WTC11 (cell line): ENCODE results near the gene FGFBP2. TPM values are rescaled to one million over a fixed set of nuclear protein-coding genes. Genes with fewer than 3 reads are reported as not detected.

Experiments used
- ATAC-seq: fragments of 200-7000 bp; cut with Tn5 transposase; 2 replicates; pipeline ENCODE4 v1.10.0; 2021; ENCODE audit warnings: mild to moderate bottlenecking, moderate library complexity
- CTCF ChIA-PET: fragments of 300-600 bp; sonication (Branson Sonifier 250); formaldehyde crosslinking; loops from one replicate; lab custom pipeline; 2021; ENCODE audit warnings: antibody characterized with exemption; lab: Charles Lee
- POLR2A ChIA-PET: fragments of 350-600 bp; sonication (Branson Sonifier 250); formaldehyde crosslinking; loops from one replicate; lab custom pipeline; 2021; ENCODE audit warnings: antibody characterized with exemption; lab: Charles Lee
- DNase-seq: peaks from one replicate; pipeline ENCODE4 v3.0.0; 2021; ENCODE audit warnings: low spot score
- H3K27ac Mint-ChIP-seq: 2 replicates; pipeline ENCODE4 v1.8.0; 2021; ENCODE audit warnings: mixed read lengths
- H3K27me3 Mint-ChIP-seq: 2 replicates; pipeline ENCODE4 v1.8.0; 2021; ENCODE audit warnings: low read depth, mild to moderate bottlenecking, moderate library complexity, mixed read lengths
- H3K36me3 Mint-ChIP-seq: 2 replicates; pipeline ENCODE4 v1.8.0; 2021; ENCODE audit warnings: mixed read lengths
- H3K4me1 Mint-ChIP-seq: 2 replicates; pipeline ENCODE4 v1.8.0; 2022; ENCODE audit warnings: mixed read lengths
- H3K4me3 Mint-ChIP-seq: 2 replicates; pipeline ENCODE4 v1.8.0; 2021; ENCODE audit warnings: mild to moderate bottlenecking, moderate library complexity, mixed read lengths
- H3K9me3 Mint-ChIP-seq: 2 replicates; pipeline ENCODE4 v1.8.0; 2021; ENCODE audit warnings: mixed read lengths
- ATF1 ChIP-seq: sonication (generic); formaldehyde crosslinking; IDR thresholded peaks from 2 replicates; pipeline ENCODE4 v1.8.1; 2023; ENCODE audit warnings: mild to moderate bottlenecking, moderate library complexity, missing genetic modification reagents
- ATF2 ChIP-seq: sonication (generic); formaldehyde crosslinking; IDR thresholded peaks from 2 replicates; pipeline ENCODE4 v1.8.1; 2022; ENCODE audit warnings: low read depth, missing genetic modification reagents, borderline replicate concordance
- E2F5 ChIP-seq: sonication (generic); formaldehyde crosslinking; IDR thresholded peaks from 2 replicates; pipeline ENCODE4 v1.8.1; 2022; ENCODE audit warnings: mild to moderate bottlenecking, moderate library complexity, missing genetic modification reagents
- ERG ChIP-seq: fragments of 250-450 bp; sonication (Bioruptor Pico); IDR thresholded peaks from 2 replicates; pipeline ENCODE4 v1.8.0; 2021; ENCODE audit warnings: mild to moderate bottlenecking
- ESRRA ChIP-seq: sonication (generic); formaldehyde crosslinking; IDR thresholded peaks from 2 replicates; pipeline ENCODE4 v1.8.1; 2022; ENCODE audit warnings: mild to moderate bottlenecking, missing genetic modification reagents, borderline replicate concordance
- FOXJ3 ChIP-seq: sonication (generic); formaldehyde crosslinking; IDR thresholded peaks from 2 replicates; pipeline ENCODE4 v1.9.0; 2021; ENCODE audit warnings: missing genetic modification reagents, mild to moderate bottlenecking, borderline replicate concordance
- FOXK1 ChIP-seq: sonication (generic); formaldehyde crosslinking; IDR thresholded peaks from 2 replicates; pipeline ENCODE4 v1.8.0; 2022; ENCODE audit warnings: mild to moderate bottlenecking, moderate library complexity, missing genetic modification reagents
- FOXP1 ChIP-seq: sonication (generic); formaldehyde crosslinking; IDR thresholded peaks from 2 replicates; pipeline ENCODE4 v1.8.0; 2022; ENCODE audit warnings: missing genetic modification reagents, mild to moderate bottlenecking, moderate library complexity, borderline replicate concordance
- HMGA2 ChIP-seq: fragments of 250-450 bp; sonication (Bioruptor Pico); IDR thresholded peaks from 2 replicates; pipeline ENCODE4 v1.4.0; 2021; ENCODE audit warnings: mild to moderate bottlenecking, moderate library complexity
- IRF2 ChIP-seq: sonication (generic); formaldehyde crosslinking; IDR thresholded peaks from 2 replicates; pipeline ENCODE4 v1.8.0; 2022; ENCODE audit warnings: low read depth, missing genetic modification reagents, borderline replicate concordance
- JAZF1 ChIP-seq: fragments of 250-450 bp; sonication (Bioruptor Pico); IDR thresholded peaks from 2 replicates; pipeline ENCODE4 v1.9.0; 2021; ENCODE audit warnings: moderate library complexity, mild to moderate bottlenecking, inconsistent platforms
- KAT7 ChIP-seq: sonication (generic); formaldehyde crosslinking; IDR thresholded peaks from 2 replicates; pipeline ENCODE4 v1.8.1; 2023; ENCODE audit warnings: missing genetic modification reagents, mild to moderate bottlenecking, borderline replicate concordance
- PREB ChIP-seq: sonication (generic); formaldehyde crosslinking; IDR thresholded peaks from 2 replicates; pipeline ENCODE4 v1.8.1; 2022; ENCODE audit warnings: mild to moderate bottlenecking, missing genetic modification reagents, moderate library complexity, borderline replicate concordance
- PRRX2 ChIP-seq: fragments of 250-450 bp; sonication (Bioruptor Pico); IDR thresholded peaks from 2 replicates; pipeline ENCODE4 v1.8.0; 2021; ENCODE audit warnings: mild to moderate bottlenecking
- RORB ChIP-seq: fragments of 250-450 bp; sonication (Bioruptor Pico); IDR thresholded peaks from 2 replicates; pipeline ENCODE4 v1.9.0; 2021; ENCODE audit warnings: mild to moderate bottlenecking
- STAT6 ChIP-seq: sonication (generic); formaldehyde crosslinking; conservative IDR thresholded peaks from 2 replicates; pipeline ENCODE4 v1.8.1; 2023; ENCODE audit warnings: mild to moderate bottlenecking, low read depth, missing genetic modification reagents, moderate library complexity
- ZMAT4 ChIP-seq: fragments of 250-450 bp; sonication (Bioruptor Pico); IDR thresholded peaks from 2 replicates; pipeline ENCODE4 v1.9.0; 2021; ENCODE audit warnings: mild to moderate bottlenecking
- ZNF138 ChIP-seq: sonication (generic); formaldehyde crosslinking; conservative IDR thresholded peaks from 2 replicates; pipeline ENCODE4 v1.8.1; 2022; ENCODE audit warnings: mild to moderate bottlenecking, moderate library complexity, missing genetic modification reagents
- ZNF219 ChIP-seq: sonication (generic); formaldehyde crosslinking; IDR thresholded peaks from 2 replicates; pipeline ENCODE4 v1.8.0; 2023; ENCODE audit warnings: missing genetic modification reagents, mild to moderate bottlenecking, borderline replicate concordance
- ZNF532 ChIP-seq: fragments of 250-450 bp; sonication (Bioruptor Pico); IDR thresholded peaks from 2 replicates; pipeline ENCODE4 v1.9.0; 2021; ENCODE audit warnings: mild to moderate bottlenecking, borderline replicate concordance
- total RNA-seq: library from RNA; stranded (reverse); gene quantifications from 3 replicates; pipeline ENCODE4 v1.2.3, GENCODE V29; 2021
- TF ChIP-seq, protein P1 (sequence below): sonication (generic); formaldehyde crosslinking; IDR thresholded peaks from 2 replicates; pipeline ENCODE4 v1.8.1; 2022; ENCODE audit warnings: missing genetic modification reagents, borderline replicate concordance

The FGFBP2 gene
- total RNA-seq, 1 experiment from 2014 or later: 0.24 TPM

DNA sequence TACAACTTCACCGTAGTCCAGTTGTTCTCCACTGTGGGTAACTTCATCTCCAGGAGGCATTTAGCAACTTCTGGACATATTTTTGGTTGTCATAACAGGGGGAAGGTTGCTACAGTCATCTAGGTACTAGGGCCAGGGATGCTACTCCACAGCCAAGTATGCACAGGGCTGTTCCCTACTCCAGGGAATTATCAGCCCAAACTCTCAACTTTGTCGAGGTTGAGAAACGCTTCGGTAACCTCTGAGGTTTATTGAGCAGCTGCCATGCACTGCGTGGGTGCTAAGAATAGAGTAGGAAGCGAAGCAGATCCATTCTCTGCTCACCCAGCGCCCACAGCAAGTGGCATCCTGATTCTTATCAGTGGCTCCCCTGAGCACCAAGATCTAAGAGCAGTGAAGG, 32.7 kb downstream of the FGFBP2 start (continued):
- TF ChIP-seq, protein P1, sequence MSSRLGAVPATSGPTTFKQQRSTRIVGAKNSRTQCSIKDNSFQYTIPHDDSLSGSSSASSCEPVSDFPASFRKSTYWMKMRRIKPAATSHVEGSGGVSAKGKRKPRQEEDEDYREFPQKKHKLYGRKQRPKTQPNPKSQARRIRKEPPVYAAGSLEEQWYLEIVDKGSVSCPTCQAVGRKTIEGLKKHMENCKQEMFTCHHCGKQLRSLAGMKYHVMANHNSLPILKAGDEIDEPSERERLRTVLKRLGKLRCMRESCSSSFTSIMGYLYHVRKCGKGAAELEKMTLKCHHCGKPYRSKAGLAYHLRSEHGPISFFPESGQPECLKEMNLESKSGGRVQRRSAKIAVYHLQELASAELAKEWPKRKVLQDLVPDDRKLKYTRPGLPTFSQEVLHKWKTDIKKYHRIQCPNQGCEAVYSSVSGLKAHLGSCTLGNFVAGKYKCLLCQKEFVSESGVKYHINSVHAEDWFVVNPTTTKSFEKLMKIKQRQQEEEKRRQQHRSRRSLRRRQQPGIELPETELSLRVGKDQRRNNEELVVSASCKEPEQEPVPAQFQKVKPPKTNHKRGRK (CRISPR knock-in tag): no peak
- TF ChIP-seq JAZF1 (CRISPR knock-in tag) (no peak), FOXJ3 (CRISPR knock-in tag) (no peak), IRF2 (no peak), ERG (CRISPR knock-in tag) (no peak), FOXP1 (CRISPR knock-in tag) (no peak), PREB (CRISPR knock-in tag) (no peak), KAT7 (CRISPR knock-in tag) (no peak), STAT6 (no peak), ATF2 (CRISPR knock-in tag) (no peak)

DNA sequence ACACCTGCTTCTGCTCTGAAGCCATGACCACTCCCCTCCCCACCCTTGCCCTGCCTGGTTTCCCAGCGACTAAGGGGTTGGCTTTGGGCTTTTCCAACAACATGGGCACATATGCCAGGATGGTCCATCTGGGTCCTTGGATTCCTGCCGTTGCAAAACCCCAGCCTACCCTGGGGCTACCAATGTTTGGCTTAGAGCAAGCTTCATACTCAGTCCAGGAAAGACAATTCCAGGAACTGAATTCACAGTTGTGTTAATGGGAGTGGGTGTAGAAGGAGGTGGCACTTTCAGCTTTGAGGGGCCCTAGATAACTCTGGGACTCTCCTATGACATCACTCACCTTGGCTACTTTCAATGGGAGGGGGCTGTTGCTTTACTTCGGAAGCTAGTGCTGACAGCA, 33.4 kb downstream of the FGFBP2 start:
- H3K9me3 Mint-ChIP-seq: no peaks in the 10 kb centered on the region
- H3K4me3 Mint-ChIP-seq: no peak overlapping the region
- no peak for DNase-seq
- ChIA-PET CTCF (interaction anchor here (0.8 to 2.1 kb wide), 4 partner anchors 27 to 47 kb away, joined by 3 to 7 read pairs (median 4); no protein-coding TSS in a partner anchor), POLR2A (no interaction called here)
- no peaks in the 10 kb centered on the region for H3K36me3 Mint-ChIP-seq
- ATAC-seq: no peak
- no peak overlapping the region for H3K27ac Mint-ChIP-seq
- no peaks in the 10 kb centered on the region for H3K27me3 Mint-ChIP-seq
- H3K4me1 Mint-ChIP-seq: no peaks in the 10 kb centered on the region
- TF ChIP-seq ZNF532: no peak
- TF ChIP-seq RORB (CRISPR knock-in tag): no peak
- no peak for TF ChIP-seq FOXK1 (CRISPR knock-in tag)
- TF ChIP-seq HMGA2 (CRISPR knock-in tag): no peak
- TF ChIP-seq ZNF219 (CRISPR knock-in tag): no peak
- TF ChIP-seq PRRX2: no peak
- TF ChIP-seq ZMAT4 (CRISPR knock-in tag): no peak
- TF ChIP-seq ATF1 (CRISPR knock-in tag): no peak
- TF ChIP-seq ZNF138 (CRISPR knock-in tag): no peak
- no peak for TF ChIP-seq E2F5 (CRISPR knock-in tag)
- TF ChIP-seq ESRRA: no peak
